DOHH2 (cell line): ENCODE data around the gene MICAL2.

Experiments used
- CTCF ChIP-seq: fragments of 200-600 bp; sonication (generic); IDR thresholded peaks from one replicate; pipeline ENCODE4 v1.5.1; 2014; ENCODE audit warnings: antibody characterized with exemption, mild to moderate bottlenecking, low read depth, low read length; ENCODE audit not compliant: poor library complexity, severe bottlenecking
- EZH2phosphoT487 ChIP-seq: fragments of 200-600 bp; sonication (generic); IDR thresholded peaks from 2 replicates; pipeline ENCODE4 v1.6.1; 2017; ENCODE audit warnings: borderline replicate concordance, mild to moderate bottlenecking, antibody characterized with exemption, low read length, moderate library complexity, mixed read lengths

- no peak for TF ChIP-seq CTCF
- TF ChIP-seq EZH2phosphoT487, result no peak
Observed at GRCh38 chr11:12237381-12237784, 127.0 kb downstream of the MICAL2 start.
